ACHN (cell line): ENCODE data around the gene KLF7.
A peak's percentile ranks its signal among the peaks of the same experiment; 100 is the strongest.

ENCODE experiments used
- DNase-seq: peaks from one replicate; pipeline ENCODE4 v3.0.0-alpha.2; 2015
- in situ Hi-C: cut with HindIII; loops from 2 replicates; pipeline ENCODE4 v1.10.0; 2017; ENCODE audit warnings: low sequenced_read_pairs, low pct_ligation_motif_present, low pct_unique_long_range_greater_than_20kb

Gene KLF7

DNA sequence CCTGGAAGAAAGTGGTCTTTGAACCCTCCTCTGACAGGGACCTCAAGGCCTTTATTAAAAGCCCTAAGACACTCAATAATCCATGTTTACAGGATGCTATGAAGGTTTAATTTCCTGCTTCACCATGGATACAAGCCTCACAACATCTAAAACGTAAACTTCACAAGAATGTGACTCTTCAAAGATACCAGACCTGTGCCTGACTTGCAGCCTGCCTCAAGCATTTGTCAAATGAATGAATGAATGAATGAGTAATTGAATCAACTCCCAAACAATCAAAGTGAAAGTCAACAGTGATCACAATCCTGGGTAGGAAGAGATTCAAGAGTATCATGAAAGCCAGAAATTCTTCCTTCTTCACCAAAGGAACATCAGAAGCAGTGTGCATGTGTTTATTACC lies 30.4 kb downstream of the KLF7 start:
- in situ Hi-C loops = no loop called here
- DNase-seq = peak; percentile 18

DNA sequence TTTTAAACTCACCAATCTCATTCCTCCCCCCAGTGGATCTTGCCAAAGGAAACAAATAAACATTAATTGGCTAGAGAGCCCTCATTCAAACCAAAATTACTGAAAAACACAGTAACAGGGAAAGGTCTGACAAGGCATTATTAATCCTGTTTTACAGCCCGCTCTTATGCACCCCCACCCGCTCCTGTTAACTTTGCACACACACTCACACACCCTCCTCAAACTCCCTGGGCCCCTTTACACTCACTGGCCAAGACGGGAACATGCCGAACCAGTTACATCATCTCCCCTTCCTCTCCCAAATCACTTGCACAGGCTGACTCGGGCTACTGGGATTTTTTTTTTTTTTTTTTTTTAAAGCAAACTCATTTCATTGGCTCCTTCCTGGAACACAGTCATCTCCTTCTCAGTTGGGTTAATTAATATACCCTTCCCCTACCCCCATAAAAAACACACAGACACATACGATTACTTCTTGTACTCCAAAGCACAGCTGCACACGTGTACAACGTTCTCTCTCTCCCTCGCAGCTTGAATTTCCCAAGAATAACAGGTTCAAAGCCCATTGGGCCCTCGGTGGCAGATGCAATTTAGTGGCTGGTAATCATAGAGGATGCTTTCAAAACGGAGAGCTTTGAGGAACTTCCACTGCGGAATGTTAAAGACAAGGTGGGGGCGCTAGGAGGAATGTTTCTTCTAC lies 31.8 kb downstream of the KLF7 start:
- DNase-seq = peak; percentile 87
- in situ Hi-C loops = no loop called here

DNA sequence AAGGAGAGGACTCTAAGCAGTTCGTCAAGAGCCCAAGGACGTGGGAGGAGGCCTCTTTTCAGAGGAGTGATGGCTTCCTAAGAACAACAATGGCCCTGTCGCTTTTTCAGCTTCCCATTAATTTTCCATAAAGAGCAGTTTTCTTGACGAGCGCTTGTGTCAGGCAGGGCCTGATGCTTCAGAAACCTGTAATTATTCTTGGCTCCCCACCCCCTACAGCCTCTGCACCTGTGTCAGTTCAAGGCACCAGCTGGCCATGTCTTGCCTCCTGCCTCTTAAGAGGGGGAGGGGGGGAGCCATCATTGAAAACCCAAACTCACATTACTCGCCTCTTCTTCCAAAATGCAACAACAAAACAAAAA lies 32.3 kb downstream of the KLF7 start:
- peak; percentile 37 for DNase-seq
- in situ Hi-C loops = no loop called here

DNA sequence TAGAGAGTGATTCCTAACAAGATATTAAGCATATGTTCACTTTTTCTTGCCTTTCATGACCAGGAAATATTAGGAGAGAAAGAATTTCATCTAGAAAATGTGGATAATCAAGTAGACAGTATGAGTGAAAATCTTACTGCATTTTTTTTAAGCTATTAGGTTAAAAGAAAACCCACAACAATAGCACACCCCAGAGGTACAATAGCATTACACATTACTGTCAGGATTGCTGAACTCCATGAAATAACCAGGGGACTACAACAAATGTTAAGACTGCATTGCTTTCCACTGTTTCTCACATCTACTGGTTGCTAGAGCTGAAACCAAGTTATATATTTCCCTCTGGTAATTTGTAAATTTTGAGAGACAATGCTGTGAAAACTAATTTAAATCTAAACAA lies 33.7 kb downstream of the KLF7 start:
- in situ Hi-C loops = no loop called here
- no peak for DNase-seq

- in situ Hi-C loops = no loop called here
- no peak for DNase-seq
These were observed 34.2 kb downstream of the KLF7 start for GRCh38 chr2:207131594-207131993.

DNA sequence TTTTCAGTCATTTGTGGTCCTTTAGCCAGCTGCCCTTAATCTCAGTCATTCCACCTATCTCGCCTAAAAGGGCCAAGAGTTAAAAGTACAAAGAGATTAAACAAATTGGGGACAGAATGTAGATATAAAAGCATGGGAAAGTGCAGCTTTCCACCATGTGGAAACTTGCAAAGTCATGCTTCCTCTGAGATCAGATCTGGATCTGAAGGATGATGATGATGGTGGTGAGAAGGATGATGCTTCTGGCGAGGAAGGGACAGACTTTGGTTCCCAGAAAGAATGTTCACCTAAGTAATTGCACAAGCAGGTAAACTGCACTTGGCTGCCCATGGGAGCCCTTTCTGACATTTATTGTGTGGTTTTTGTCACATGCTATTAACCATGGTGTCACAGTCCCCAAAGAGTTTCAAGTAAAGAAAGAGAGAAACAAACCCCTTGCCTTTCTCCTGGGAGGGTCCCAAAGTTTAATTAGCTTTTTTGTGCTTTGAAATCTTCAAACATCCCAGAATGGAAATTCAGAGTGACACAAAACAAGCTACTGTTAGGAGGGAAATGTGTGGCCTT lies 34.7 kb downstream of the KLF7 start:
- no peak for DNase-seq
- in situ Hi-C loops = no loop called here

DNA sequence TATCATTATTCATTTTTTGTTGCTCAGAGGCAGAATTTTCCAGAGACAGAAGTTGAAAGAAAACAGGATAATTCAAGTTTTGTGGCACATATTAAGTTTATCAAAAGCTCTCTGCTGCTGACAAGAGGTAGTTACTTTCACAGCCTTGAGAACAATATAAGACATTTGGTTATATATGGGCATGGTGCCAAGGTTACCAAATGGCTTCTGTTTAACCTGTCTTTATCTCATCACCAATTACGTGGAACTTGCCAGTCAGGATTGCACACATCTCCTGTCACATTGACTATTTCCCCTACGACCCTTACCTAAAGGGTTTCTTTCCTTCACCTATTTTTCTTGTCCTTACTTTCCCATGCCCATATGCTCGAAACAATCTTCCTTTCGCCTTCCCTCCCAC lies 35.9 kb downstream of the KLF7 start:
- in situ Hi-C loops = no loop called here
- DNase-seq = no peak

DNA sequence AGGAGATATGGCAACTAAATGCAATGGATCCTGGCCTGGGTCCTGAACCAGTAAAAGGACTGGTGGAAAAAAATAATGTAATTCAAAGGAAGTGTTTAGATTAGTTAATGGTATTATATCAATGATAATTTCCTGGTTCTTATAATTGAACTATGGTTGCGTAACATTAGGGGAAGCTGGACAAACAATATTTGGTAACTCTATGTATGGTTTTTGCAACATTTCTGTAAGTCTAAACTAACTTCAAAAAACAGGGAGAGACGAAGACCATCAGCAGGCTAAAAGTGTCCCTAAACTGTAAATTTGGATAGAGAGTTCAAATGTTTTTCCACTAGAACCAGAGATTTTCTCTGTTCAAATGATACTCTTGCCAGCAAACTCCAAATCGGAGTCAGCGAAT lies 36.9 kb downstream of the KLF7 start:
- DNase-seq = no peak
- in situ Hi-C loops = no loop called here

DNA sequence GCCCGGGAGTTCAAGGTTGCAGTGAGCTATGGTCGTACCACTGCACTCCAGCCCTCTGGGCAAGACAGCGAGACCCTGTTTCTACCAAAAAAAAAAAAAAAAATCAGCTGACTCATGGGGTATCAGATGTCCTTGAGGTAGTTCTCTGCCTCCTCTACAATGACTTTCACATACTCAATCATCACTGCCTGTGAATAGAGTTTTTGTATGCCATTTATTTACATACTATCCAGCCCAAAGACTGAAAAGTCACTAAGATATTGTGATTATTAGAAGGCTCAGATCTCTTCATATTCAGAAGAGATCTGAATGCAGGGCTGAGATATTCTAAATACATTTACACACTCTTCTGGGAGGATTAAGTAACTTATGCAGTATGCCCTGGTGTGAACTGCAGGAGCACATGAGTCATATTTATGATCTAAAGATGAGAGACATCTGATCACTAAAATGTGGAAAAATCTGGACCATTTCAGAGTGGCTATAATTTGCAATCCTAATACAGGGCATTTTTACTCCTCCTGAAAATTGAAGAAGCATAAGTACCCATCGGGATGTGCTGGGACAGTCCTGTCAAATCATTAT lies 38.9 kb downstream of the KLF7 start:
- in situ Hi-C loops = no loop called here
- no peak for DNase-seq

- no peak for DNase-seq
- in situ Hi-C loops = no loop called here
These were observed 41.9 kb downstream of the KLF7 start for GRCh38 chr2:207123776-207124391.

DNA sequence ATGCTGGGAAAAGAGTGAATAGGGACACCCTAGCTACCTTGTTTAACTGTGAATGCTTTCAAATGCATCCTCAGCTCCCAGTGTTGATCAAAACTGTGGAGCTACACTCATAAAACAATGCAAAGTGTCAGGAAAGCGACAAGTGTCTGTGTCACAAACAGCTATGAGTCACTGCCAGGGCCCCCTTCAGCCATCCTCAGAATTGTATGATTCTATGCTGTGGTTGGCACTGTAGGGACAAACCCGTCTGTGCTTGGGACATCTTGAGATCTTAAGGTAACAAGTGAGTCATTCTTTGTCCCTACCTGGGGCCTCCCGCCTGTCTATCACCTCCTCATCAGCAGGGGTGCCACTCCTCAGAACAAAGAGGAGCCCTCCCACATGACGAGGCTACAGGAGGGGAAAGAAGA lies 42.4 kb downstream of the KLF7 start:
- in situ Hi-C loops = no loop called here
- DNase-seq = no peak

DNA sequence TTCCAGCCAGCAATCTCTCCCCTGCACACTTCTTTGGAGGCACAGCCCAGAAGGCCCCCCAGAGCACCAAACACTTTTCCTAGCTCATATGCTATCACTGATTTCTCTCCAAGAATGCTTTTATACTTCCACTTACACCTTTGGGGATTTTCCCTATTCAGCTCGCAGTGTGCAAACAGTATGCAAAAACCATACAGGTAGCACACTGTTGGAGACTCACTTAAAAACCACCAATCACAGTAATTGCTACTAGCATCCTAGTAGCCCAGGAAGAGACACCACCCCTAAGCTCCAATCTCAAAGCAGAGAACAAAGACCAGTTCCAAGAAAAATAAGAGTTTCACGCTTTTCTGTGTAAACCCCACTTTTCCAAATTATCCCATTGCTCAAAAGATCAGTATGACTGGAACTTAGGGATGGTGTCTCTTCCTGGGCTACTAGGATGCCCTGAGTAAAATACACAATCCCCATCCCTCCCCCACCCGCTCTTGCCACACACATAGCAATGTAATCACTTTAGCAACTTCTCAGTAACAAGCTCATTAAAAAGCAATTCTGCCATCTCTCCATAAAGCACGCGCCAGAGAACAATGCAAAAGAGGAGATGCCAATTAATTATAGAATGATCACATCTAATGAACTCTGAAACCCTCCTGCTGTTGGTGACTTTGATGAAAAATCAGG lies 43.0 kb downstream of the KLF7 start:
- DNase-seq = no peak
- in situ Hi-C loops = no loop called here

DNA sequence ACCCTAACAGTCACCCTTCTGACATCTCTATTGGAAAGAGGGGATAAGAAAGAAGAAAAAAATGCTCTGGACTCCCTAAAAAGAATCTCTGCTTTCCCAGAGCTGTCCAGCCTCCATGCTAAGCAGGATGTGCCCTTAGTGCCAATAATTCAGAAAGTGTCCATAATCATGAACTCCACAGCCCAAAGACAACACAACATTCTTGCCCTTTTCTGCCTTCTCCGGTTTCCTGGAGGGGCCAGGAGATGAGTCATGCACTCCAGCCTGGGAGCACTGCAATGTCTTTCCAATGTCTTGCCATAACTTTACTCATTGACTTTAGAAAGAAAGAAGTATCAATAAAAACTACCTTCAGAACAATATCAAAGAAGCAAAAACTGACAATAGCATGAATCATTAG lies 44.0 kb downstream of the KLF7 start:
- DNase-seq = peak; percentile 64
- in situ Hi-C loops = no loop called here

GRCh38 chr2:207119048-207119447 lies 46.7 kb downstream of the KLF7 start:
- in situ Hi-C loops = no loop called here
- DNase-seq = no peak

DNA sequence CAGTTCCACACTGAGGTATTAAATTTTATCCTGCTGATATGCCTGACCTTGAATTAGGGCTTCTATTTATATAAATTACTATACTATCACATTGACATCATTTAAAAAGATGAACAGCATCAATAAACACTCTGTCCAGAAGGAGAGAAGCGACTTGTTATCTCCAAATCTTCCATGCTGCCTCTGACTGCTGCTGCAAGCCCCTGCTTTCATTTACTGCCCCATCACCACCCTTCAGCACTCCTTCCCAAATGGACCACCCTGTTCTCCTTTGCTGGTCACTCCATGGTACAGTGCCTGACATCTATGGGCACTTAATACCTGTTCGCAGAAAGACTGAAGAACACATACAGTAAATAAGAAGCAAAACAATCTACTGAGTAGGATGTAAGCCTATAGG lies 48.1 kb downstream of the KLF7 start:
- in situ Hi-C loops = no loop called here

GRCh38 chr2:207115715-207116364 lies 49.9 kb downstream of the KLF7 start:
- no peak for DNase-seq
- in situ Hi-C loops = no loop called here

More for the DNA sequence above, 48.1 kb downstream of the KLF7 start:
- no peak for DNase-seq

GRCh38 chr2:207113414-207113813 lies 52.3 kb downstream of the KLF7 start:
- in situ Hi-C loops = no loop called here
- no peak for DNase-seq

GRCh38 chr2:207112785-207113184 lies 53.0 kb downstream of the KLF7 start:
- in situ Hi-C loops = no loop called here
- no peak for DNase-seq

- in situ Hi-C loops = no loop called here
- DNase-seq = no peak
These were observed 53.4 kb downstream of the KLF7 start for GRCh38 chr2:207112383-207112782.
